PC-3 (cell line): ENCODE measurements around the gene PSMD5. TPM values are rescaled to one million over a fixed set of nuclear protein-coding genes. Genes with fewer than 3 reads are reported as not detected.

Experiments used
- ATAC-seq: fragments of 200-7000 bp; cut with Tn5 transposase; 2 replicates; pipeline ENCODE4 v1.9.1; 2020; ENCODE audit warnings: mild to moderate bottlenecking, moderate library complexity
- BruUV-seq: library from RNA; stranded (reverse); fragments of 400-500 nt; replicated peaks from 2 replicates; lab custom pipeline; 2021; lab: Mats Ljungman, UMichigan
- CTCF ChIA-PET: fragments of 300-600 bp; sonication (Branson Sonifier 250); formaldehyde crosslinking; loops from one replicate; lab custom pipeline; 2022; ENCODE audit warnings: antibody characterized with exemption; lab: Charles Lee
- POLR2A ChIA-PET: fragments of 300-600 bp; sonication (Branson Sonifier 250); formaldehyde crosslinking; loops from one replicate; lab custom pipeline; 2022; ENCODE audit warnings: antibody characterized with exemption; ENCODE audit not compliant: unreplicated experiment; lab: Charles Lee
- DNase-seq: peaks from one replicate; pipeline ENCODE4 v3.0.0-alpha.2; 2015
- H2AFZ ChIP-seq: fragments of 300-600 bp; sonication (generic); 2 replicates; pipeline ENCODE4 v1.6.0; 2016; ENCODE audit warnings: antibody characterized with exemption, low read length
- H3F3A ChIP-seq: fragments of 300-600 bp; sonication (generic); one replicate; pipeline ENCODE4 v1.6.0; 2017; ENCODE audit warnings: antibody characterized with exemption, low read length, control low read depth, mild to moderate bottlenecking; ENCODE audit not compliant: unreplicated experiment
- H3K27ac ChIP-seq: fragments of 300-600 bp; sonication (generic); 2 replicates; pipeline ENCODE4 v1.5.1; 2016; ENCODE audit warnings: mild to moderate bottlenecking, low read length
- H3K27me3 ChIP-seq: fragments of 300-600 bp; sonication (generic); 2 replicates; pipeline ENCODE4 v1.6.1; 2016; ENCODE audit warnings: low read length, mixed read lengths
- H3K36me3 ChIP-seq: fragments of 300-600 bp; sonication (generic); 2 replicates; pipeline ENCODE4 v1.6.1; 2016; ENCODE audit warnings: low read depth, mixed run types, low read length, mixed read lengths
- H3K4me1 ChIP-seq: fragments of 300-600 bp; sonication (generic); 2 replicates; pipeline ENCODE4 v1.5.1; 2016; ENCODE audit warnings: low read length; ENCODE audit not compliant: insufficient read depth
- H3K4me2 ChIP-seq: fragments of 300-600 bp; sonication (generic); 2 replicates; pipeline ENCODE4 v1.6.0; 2016; ENCODE audit warnings: low read length
- H3K4me3 ChIP-seq: fragments of 300-600 bp; sonication (generic); 2 replicates; pipeline ENCODE4 v1.5.1; 2016; ENCODE audit warnings: mild to moderate bottlenecking, low read length, mixed read lengths
- H3K79me2 ChIP-seq: fragments of 300-600 bp; sonication (generic); 2 replicates; pipeline ENCODE4 v1.6.1; 2017; ENCODE audit warnings: low read length, mixed read lengths
- H3K9ac ChIP-seq: fragments of 300-600 bp; sonication (generic); 2 replicates; pipeline ENCODE4 v1.6.0; 2016; ENCODE audit warnings: mild to moderate bottlenecking, low read length
- H3K9me2 ChIP-seq: fragments of 300-600 bp; sonication (generic); replicated peaks from 2 replicates; pipeline ENCODE4 v1.6.1; 2016; ENCODE audit warnings: mixed run types, low read length, mixed read lengths
- H3K9me3 ChIP-seq: fragments of 300-600 bp; sonication (generic); 2 replicates; pipeline ENCODE4 v1.6.1; 2016; ENCODE audit warnings: low read length, mixed read lengths
- H4K20me1 ChIP-seq: fragments of 300-600 bp; sonication (generic); 2 replicates; pipeline ENCODE4 v1.6.1; 2016; ENCODE audit warnings: low read length, mixed read lengths
- CTCF ChIP-seq: fragments of 300-600 bp; sonication (generic); conservative IDR thresholded peaks from 2 replicates; pipeline ENCODE4 v1.5.1; 2017; ENCODE audit warnings: antibody characterized with exemption, low read depth, mild to moderate bottlenecking, low read length
- EZH2 ChIP-seq: fragments of 300-600 bp; sonication (generic); IDR thresholded peaks from one replicate; pipeline ENCODE4 v1.6.1; 2017; ENCODE audit warnings: antibody characterized with exemption, mild to moderate bottlenecking, low read length; ENCODE audit not compliant: unreplicated experiment
- EZH2phosphoT487 ChIP-seq: fragments of 300-600 bp; sonication (generic); IDR thresholded peaks from 2 replicates; pipeline ENCODE4 v1.6.1; 2018; ENCODE audit warnings: mild to moderate bottlenecking, antibody characterized with exemption, low read length, borderline replicate concordance
- intact Hi-C: fragments of 100-400 bp; cut with micrococcal nuclease; formaldehyde crosslinking; loops from 2 replicates; pipeline ENCODE4 v1.9.0; 2023
- total RNA-seq: library from RNA; depleted of rRNA; stranded (reverse); fragments of >200 nt; gene quantifications from 2 replicates; pipeline ENCODE4 v1.2.3, GENCODE V29; 2014

PSMD5 gene
- total RNA-seq, 1 experiment from 2014 or later: 23.4 TPM

- no peaks in the 10 kb centered on the region for H4K20me1 ChIP-seq
- H3K9me3 ChIP-seq: no peaks in the 10 kb centered on the region
- no peaks in the 10 kb centered on the region for H3K4me1 ChIP-seq
- peaks cover 63% of the 10 kb centered on the region for H3K36me3 ChIP-seq
- no peak overlapping the region for H2AFZ ChIP-seq
- ATAC-seq (no peak), DNase-seq (no peak)
- ChIA-PET POLR2A (no interaction called here), CTCF (no interaction called here)
- H3F3A ChIP-seq: no peaks in the 10 kb centered on the region
- no peaks in the 10 kb centered on the region for H3K9me2 ChIP-seq
- no peak overlapping the region for H3K4me3 ChIP-seq
- no peak overlapping the region for H3K9ac ChIP-seq
- TF ChIP-seq EZH2phosphoT487: no peak
- no peak for TF ChIP-seq EZH2
- TF ChIP-seq CTCF: no peak
- no TSS peak for BruUV-seq
- H3K27me3 ChIP-seq: no peaks in the 10 kb centered on the region
- H3K79me2 ChIP-seq: no peaks in the 10 kb centered on the region
- H3K4me2 ChIP-seq: no peak overlapping the region
- intact Hi-C loops: no loop called here
- H3K27ac ChIP-seq: no peak overlapping the region
Measured at GRCh38 chr9:120830151-120830550, 12.6 kb downstream of the PSMD5 start.

GRCh38 chr9:120829650-120830049 is 13.1 kb downstream of the PSMD5 start:
- DNase-seq (no peak), ATAC-seq (no peak)
- Histone ChIP-seq H3K9me2 (no peaks in the 10 kb centered on the region), H2AFZ (no peak overlapping the region), H4K20me1 (no peaks in the 10 kb centered on the region), H3K36me3 (peaks cover 68% of the 10 kb centered on the region), H3K9me3 (no peaks in the 10 kb centered on the region), H3F3A (no peaks in the 10 kb centered on the region), H3K27ac (no peak overlapping the region), H3K79me2 (no peaks in the 10 kb centered on the region), H3K4me3 (no peak overlapping the region), H3K4me1 (no peaks in the 10 kb centered on the region), H3K9ac (no peak overlapping the region), H3K27me3 (no peaks in the 10 kb centered on the region), H3K4me2 (no peak overlapping the region)
- POLR2A ChIA-PET: no interaction called here
- no peak for TF ChIP-seq EZH2phosphoT487
- TF ChIP-seq CTCF: no peak
- TF ChIP-seq EZH2: no peak
- intact Hi-C loops: no loop called here
- no TSS peak for BruUV-seq
- CTCF ChIA-PET: no interaction called here

- CTCF ChIA-PET: no interaction called here
- H2AFZ ChIP-seq: no peak overlapping the region
- intact Hi-C loops: no loop called here
- no peak for TF ChIP-seq CTCF
- no peak for TF ChIP-seq EZH2
- TF ChIP-seq EZH2phosphoT487: no peak
- H3K4me1 ChIP-seq: no peaks in the 10 kb centered on the region
- no peak for DNase-seq
- POLR2A ChIA-PET: no interaction called here
- H3K79me2 ChIP-seq: no peaks in the 10 kb centered on the region
- H3K36me3 ChIP-seq: peaks cover 47% of the 10 kb centered on the region
- no peaks in the 10 kb centered on the region for H4K20me1 ChIP-seq
- H3K27me3 ChIP-seq: no peaks in the 10 kb centered on the region
- no peak overlapping the region for H3K4me3 ChIP-seq
- no peaks in the 10 kb centered on the region for H3K9me2 ChIP-seq
- BruUV-seq: no TSS peak
- no peaks in the 10 kb centered on the region for H3F3A ChIP-seq
- H3K4me2 ChIP-seq: no peak overlapping the region
- H3K9ac ChIP-seq: no peak overlapping the region
- no peak overlapping the region for H3K27ac ChIP-seq
- no peaks in the 10 kb centered on the region for H3K9me3 ChIP-seq
- no peak for ATAC-seq
Measured at GRCh38 chr9:120820095-120820494, 22.6 kb downstream of the PSMD5 start.
